Measurements from ENCODE around the gene ENTREP3.

The ENTREP3 gene

DNA sequence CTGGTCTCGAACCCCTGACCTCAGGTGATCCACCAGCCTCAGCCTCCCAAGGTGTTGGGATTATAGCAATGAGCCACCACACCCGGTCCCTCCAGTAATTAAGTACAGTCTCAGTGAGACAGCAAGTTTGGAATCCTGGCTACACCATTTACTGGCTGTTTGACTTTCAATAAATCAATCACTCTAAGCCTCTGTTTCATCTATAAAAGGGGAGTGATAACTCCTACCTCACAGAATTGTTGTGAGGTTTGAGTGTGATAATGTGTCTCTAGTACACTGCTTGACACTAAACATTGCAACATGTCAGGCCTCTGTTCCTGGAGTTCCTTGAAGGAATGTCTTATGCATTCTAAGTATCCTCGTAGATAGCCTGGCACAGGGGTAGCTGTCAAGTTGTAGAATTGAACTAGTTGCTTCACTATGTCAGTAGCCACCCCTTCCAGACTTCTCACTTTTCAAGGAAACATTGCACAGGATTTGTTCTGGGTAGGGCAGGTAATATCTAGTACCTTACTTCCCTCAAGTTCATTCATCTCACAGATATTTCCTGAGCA is 12.4 kb downstream of the ENTREP3 start:
- Histone ChIP-seq H3K27ac (replicated peaks) (no peak overlapping the region), H3K27me3 (ENCODE audit: insufficient read depth, poor library complexity, severe bottlenecking) (no peaks in the 10 kb centered on the region), H3K4me3 (replicated peaks; ENCODE audit: insufficient read depth, low read length) (no peak overlapping the region)
- DNase-seq (ENCODE audit: low read depth in 1 of 2, low spot score in 1 of 2): no peak
- TF ChIP-seq, protein P1, sequence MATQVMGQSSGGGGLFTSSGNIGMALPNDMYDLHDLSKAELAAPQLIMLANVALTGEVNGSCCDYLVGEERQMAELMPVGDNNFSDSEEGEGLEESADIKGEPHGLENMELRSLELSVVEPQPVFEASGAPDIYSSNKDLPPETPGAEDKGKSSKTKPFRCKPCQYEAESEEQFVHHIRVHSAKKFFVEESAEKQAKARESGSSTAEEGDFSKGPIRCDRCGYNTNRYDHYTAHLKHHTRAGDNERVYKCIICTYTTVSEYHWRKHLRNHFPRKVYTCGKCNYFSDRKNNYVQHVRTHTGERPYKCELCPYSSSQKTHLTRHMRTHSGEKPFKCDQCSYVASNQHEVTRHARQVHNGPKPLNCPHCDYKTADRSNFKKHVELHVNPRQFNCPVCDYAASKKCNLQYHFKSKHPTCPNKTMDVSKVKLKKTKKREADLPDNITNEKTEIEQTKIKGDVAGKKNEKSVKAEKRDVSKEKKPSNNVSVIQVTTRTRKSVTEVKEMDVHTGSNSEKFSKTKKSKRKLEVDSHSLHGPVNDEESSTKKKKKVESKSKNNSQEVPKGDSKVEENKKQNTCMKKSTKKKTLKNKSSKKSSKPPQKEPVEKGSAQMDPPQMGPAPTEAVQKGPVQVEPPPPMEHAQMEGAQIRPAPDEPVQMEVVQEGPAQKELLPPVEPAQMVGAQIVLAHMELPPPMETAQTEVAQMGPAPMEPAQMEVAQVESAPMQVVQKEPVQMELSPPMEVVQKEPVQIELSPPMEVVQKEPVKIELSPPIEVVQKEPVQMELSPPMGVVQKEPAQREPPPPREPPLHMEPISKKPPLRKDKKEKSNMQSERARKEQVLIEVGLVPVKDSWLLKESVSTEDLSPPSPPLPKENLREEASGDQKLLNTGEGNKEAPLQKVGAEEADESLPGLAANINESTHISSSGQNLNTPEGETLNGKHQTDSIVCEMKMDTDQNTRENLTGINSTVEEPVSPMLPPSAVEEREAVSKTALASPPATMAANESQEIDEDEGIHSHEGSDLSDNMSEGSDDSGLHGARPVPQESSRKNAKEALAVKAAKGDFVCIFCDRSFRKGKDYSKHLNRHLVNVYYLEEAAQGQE (IDR thresholded peaks at IDR 0.05; ENCODE audit: insufficient replicate concordance, low read depth): no peak
- TF ChIP-seq SPI1 (IDR thresholded peaks at IDR 0.05; ENCODE audit: borderline replicate concordance, low read depth): no peak
- no peak for TF ChIP-seq POLR2AphosphoS5 (IDR thresholded peaks at IDR 0.05; ENCODE audit: low read depth)
- TF ChIP-seq, protein P2, sequence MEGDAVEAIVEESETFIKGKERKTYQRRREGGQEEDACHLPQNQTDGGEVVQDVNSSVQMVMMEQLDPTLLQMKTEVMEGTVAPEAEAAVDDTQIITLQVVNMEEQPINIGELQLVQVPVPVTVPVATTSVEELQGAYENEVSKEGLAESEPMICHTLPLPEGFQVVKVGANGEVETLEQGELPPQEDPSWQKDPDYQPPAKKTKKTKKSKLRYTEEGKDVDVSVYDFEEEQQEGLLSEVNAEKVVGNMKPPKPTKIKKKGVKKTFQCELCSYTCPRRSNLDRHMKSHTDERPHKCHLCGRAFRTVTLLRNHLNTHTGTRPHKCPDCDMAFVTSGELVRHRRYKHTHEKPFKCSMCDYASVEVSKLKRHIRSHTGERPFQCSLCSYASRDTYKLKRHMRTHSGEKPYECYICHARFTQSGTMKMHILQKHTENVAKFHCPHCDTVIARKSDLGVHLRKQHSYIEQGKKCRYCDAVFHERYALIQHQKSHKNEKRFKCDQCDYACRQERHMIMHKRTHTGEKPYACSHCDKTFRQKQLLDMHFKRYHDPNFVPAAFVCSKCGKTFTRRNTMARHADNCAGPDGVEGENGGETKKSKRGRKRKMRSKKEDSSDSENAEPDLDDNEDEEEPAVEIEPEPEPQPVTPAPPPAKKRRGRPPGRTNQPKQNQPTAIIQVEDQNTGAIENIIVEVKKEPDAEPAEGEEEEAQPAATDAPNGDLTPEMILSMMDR (IDR thresholded peaks at IDR 0.05; ENCODE audit: insufficient read depth, low read length): no peak

DNA sequence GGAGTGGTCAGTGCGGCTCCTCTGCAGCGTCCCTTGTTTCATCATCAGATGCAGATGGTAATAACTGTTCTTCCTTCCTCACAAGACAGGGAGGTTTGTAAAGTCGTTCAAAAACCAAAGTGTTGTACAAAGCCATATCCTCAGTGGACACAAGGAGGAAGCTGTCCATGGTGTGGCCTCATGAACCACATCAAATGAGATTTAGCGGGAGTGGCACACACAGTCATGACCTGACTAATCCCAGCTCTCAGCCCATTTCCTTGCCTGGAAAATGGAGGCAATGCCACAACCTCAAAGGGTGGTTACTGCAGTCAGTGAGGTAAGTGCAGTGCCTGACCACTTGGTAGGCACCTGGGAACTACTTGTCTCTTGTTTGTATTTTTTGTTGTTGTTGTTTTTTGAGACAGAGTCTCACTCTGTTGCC is 13.4 kb downstream of the ENTREP3 start:
- H3K27ac ChIP-seq (replicated peaks): peak overlapping the region; percentile 67
- TF ChIP-seq, protein P1 (IDR thresholded peaks at IDR 0.05; ENCODE audit: insufficient replicate concordance, low read depth): peak; percentile 84
- TF ChIP-seq, protein P2 (IDR thresholded peaks at IDR 0.05; ENCODE audit: insufficient read depth, low read length): no peak
- no peak for TF ChIP-seq GABPA (IDR thresholded peaks at IDR 0.05; ENCODE audit: low read depth)
- peak; percentile 46; the same call in 1 of the 2 replicates for TF ChIP-seq POLR2AphosphoS5 (IDR thresholded peaks at IDR 0.05; ENCODE audit: low read depth)
- no peak for TF ChIP-seq SPI1 (IDR thresholded peaks at IDR 0.05; ENCODE audit: borderline replicate concordance, low read depth)
- peak; percentile 73 to 79 for DNase-seq (ENCODE audit: low read depth in 1 of 2, low spot score in 1 of 2)
- H3K27me3 ChIP-seq (ENCODE audit: insufficient read depth, poor library complexity, severe bottlenecking): no peaks in the 10 kb centered on the region
- no peak overlapping the region for H3K4me3 ChIP-seq (replicated peaks; ENCODE audit: insufficient read depth, low read length)

DNA sequence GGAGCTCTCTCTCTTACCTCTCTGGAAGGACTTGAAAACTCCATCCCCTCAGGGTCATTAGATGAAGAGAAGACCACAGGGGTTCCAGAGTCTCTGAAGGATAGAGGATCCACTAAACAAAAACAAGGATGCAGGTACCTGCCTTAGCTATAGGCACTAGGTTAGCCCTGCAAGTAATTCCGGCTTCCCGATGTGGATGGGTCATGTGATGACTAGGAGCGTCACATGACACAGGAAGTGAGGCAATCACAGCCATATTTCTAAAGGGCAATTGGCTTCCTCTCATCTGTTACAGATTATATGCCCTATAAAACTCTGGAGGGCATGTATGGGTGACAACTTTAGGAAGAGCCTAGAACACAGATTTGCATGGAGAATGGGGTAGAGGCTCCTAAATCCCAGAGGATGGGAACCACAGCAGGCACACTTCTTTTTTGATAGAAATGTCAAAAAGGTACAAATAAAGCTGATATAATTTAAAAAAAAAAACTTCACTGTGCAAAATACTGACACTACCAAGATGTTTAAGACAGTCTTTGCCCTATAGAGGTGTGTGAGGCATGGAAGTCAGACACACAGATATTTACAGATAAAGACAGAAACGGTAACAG is 14.1 kb downstream of the ENTREP3 start:
- H3K4me3 ChIP-seq (replicated peaks; ENCODE audit: insufficient read depth, low read length): peak overlapping the region; percentile 53
- H3K27me3 ChIP-seq (ENCODE audit: insufficient read depth, poor library complexity, severe bottlenecking): no peaks in the 10 kb centered on the region
- H3K27ac ChIP-seq (replicated peaks): peak overlapping the region; percentile 67
- peak; percentile 71 for TF ChIP-seq SPI1 (IDR thresholded peaks at IDR 0.05; ENCODE audit: borderline replicate concordance, low read depth)
- TF ChIP-seq POLR2AphosphoS5 (IDR thresholded peaks at IDR 0.05; ENCODE audit: low read depth): no peak
- TF ChIP-seq, protein P1 (IDR thresholded peaks at IDR 0.05; ENCODE audit: insufficient replicate concordance, low read depth): no peak
- TF ChIP-seq, protein P2 (IDR thresholded peaks at IDR 0.05; ENCODE audit: insufficient read depth, low read length): no peak
- peak; percentile 31; the same call in 1 of the 2 replicates for TF ChIP-seq GABPA (IDR thresholded peaks at IDR 0.05; ENCODE audit: low read depth)
- DNase-seq (ENCODE audit: low read depth in 1 of 2, low spot score in 1 of 2): peak; percentile 76 to 89
